Myocyte (in vitro differentiated cells): ENCODE measurements around the gene SLC2A4RG. TPM values are rescaled to one million over a fixed set of nuclear protein-coding genes. Genes with fewer than 3 reads are reported as not detected.
A peak's percentile ranks its signal among the peaks of the same experiment; 100 is the strongest.
"Not testable (repeated sequence)": the region's sequence is repeated elsewhere in the genome, so short reads cannot be mapped to it uniquely, and the experiment has no call there.

ENCODE experiments used
- DNase-seq: peaks from one replicate; pipeline ENCODE4 v3.0.0-alpha.2; 2012; ENCODE audit warnings: low read depth
- total RNA-seq: library from RNA; depleted of rRNA; stranded (reverse); fragments of >200 nt; gene quantifications from 2 replicates; pipeline ENCODE4 v1.2.3, GENCODE V29; 2014

SLC2A4RG gene
- total RNA-seq, 1 donor from 2014 or later = 96.8 TPM

DNA sequence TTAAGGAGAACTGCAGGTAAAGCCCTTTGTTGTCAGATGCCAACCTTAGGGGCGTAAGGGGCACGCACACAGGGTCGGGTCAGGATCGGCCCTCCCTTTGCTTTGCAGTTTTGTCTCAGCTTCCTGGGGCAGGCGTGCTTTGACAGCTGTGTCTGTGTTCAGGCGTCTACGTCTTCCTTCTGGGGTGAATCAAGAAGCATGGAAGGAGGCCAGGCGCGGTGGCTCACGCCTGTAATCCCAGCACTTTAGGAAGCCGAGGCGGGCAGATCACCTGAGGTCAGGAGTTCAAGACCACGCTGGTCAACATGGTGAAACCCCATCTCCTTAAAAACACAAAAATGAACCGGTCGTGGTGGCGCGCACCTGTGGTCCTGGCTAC lies 30.4 kb upstream of the SLC2A4RG start:
- no peak for DNase-seq

DNA sequence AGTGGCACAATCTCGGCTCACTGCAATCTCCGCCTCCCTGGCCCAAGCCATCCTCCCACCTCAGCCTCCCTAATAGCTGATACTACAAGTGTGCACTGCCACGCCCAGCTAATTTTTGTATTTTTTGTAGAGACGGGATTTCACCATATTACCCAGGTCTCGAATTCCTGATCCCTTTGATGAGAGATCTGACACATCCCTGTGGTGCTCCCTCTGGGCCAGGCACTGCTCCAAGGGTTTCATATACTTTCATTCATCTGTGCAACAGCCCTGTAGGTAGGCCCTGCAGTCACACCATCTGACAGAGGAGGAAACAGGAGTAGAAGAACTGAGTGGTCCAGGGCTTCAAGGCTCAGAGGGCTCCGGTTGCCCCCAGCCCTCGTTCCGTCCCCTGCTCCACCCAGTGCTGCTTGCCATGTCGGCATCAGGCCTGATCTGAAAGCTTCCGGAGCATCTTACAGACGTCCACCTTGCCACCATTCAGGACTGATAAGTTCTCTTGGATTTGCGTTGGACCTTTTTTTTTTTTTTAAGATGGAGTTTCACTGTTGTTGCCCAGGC lies 28.4 kb upstream of the SLC2A4RG start:
- DNase-seq = no peak

DNA sequence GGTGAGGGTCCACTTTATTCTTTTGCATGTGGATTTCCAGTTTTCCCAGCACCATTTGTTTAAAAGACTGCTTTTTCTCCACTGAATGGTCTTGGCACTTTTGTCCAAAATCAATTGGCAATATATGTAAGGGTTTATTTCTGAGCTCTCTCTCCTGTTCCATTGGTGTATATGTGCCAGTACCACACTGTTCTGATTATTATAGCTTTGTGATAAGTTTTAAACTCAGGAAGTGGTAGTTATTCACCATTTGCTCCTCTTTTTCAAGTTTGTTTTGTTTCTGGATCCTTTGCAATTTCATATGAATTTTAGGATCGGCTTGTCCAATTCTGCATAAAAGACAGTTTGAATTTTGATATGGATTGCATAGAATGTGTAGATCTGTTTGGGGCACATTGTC lies 27.4 kb upstream of the SLC2A4RG start:
- DNase-seq = no peak

DNA sequence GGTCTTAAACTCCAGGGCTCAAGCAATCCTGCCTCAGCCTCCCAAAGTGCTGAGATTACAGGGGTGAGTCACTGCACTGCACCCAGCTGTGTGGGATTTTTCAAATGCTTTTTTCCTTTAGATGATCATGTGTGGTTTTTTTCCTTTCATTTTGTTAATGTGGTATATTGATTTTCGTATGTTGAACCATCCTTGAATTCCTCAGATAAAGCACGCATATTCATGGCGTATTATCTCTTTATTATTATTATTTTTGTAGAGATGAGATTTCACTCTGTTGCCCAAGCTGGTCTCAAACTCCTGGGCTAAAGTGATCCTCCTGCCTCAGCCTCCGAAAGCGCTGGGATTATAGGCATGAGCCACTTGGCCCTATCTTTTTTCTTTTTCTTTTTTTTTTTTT lies 24.7 kb upstream of the SLC2A4RG start:
- DNase-seq = no peak

DNA sequence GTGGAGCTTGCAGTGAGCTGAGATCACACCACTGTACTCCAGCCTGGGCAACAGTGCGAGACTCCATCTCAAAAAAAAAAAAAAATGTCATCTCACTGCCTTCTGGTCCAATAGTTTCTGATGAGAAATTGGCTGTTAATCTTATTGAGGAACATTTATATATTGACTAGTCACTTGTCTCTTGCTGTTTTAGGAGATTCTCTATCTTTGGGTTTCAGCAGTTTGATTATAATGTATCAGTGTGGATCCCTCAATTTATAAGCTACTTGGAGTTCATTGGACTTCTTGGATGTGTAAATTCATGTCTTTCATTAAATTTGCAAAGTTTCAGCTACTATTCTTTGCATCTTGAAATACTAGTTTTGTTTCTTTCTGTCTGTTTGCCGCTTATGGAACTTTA lies 20.6 kb upstream of the SLC2A4RG start:
- DNase-seq = no peak

DNA sequence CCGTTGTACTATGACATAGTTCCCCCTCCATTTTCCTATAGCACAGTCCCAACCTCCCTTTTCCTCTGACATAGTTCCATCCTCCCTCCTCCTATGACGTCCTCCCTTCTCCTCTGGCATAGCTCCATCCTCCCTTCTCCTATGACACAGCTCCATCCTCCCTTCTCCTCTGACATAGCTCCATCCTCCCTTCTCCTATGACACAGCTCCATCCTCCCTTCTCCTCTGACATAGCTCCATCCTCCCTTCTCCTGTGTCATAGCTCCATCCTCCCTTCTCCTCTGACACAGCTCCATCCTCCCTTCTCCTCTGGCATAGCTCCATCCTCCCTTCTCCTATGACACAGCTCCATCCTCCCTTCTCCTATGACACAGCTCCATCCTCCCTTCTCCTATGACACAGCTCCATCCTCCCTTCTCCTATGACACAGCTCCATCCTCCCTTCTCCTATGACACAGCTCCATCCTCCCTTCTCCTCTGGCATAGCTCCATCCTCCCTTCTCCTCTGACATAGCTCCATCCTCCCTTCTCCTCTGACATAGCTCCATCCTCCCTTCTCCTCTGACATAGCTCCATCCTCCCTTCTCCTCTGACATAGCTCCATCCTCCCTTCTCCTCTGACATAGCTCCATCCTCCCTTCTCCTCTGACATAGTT lies 16.5 kb upstream of the SLC2A4RG start:
- not testable (repeated sequence) for DNase-seq

DNA sequence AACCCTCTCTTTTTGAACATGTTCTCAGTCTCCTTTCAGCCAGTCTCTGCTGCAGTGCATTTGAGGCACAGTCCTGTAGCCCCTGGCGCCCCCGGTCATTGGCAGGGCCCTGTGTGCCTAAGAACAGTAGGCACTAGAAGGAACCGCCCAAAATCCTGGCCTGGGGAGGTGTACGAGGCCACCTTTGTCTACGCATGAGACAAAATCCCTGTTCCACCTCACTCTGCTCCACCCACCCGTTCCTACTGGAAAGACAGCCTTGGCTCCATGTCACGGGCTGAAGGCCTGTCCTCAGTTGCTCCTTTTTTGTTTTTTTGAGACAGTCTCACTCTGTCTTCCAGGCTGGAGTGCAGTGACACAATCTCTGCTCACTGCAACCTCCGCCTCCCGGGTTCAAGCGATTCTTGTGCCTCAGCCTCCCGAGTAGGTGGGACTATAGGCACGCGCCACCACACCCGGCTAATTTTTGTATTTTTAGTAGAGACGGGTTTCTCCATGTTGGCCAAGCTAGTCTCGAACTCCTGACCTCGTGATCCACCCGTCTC lies 9.3 kb upstream of the SLC2A4RG start:
- DNase-seq = not testable (repeated sequence)

DNA sequence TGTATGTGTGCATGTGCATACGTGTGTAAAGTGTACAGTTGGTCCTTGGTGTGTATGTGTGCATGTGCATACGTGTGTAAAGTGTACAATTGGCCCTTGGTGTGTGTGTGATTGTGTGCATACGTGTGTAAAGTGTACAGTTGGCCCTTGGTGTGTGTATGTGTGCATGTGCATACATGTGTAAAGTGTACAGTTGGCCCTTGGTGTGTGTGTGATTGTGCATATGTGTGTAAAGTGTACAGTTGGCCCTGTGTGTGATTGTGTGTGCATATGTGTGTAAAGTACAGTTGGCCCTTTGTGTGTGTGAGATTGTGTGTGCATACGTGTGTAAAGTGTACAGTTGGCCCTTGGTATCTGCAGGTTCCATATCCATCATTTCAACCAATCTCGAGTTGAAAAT lies 8.2 kb upstream of the SLC2A4RG start:
- no peak for DNase-seq

DNA sequence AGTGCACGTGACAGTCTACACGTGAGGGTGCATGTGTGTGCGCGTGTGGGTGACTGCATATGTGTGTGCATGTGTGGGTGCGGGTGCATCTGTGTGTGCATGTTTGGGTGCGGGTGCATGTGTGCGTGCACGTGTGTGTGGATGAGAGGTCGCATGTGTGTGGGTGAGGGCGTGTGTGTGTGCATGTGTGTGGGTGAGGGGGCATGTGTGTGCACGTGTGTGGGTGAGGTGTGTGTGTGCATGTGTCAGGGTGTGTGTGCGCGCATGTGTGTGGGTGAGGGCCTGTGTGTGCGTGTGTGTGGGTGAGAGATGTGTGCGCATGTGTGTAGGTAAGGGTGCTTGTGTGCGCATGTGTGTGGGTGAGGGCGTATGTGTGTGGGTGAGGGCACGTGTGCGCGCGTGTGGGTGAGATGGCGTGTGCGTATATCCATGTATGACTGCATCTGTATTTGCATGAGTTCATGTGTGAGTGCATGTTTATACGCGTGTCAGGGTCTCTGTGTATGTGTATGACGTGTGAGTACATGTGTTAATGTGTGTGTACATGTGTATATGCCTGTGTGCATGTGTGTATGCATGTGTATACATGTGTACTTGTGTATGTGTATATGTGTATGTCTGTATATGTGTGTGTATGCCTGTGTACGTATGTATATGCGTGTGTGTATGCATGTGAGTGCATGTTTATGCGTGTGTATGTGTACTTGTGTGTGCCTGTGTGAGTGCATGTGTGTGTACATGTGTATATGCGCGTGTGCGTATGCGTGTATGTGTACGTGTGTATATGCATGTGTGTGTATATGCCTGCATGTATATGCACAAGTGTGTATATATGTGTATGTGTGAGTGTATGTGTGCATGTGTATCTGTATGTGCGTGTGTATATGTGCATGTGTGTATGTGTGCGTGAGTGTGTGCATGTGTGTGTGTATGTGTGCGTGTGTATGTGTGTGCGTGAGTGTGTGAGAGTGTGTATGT lies 7.2 kb upstream of the SLC2A4RG start:
- no peak for DNase-seq

DNA sequence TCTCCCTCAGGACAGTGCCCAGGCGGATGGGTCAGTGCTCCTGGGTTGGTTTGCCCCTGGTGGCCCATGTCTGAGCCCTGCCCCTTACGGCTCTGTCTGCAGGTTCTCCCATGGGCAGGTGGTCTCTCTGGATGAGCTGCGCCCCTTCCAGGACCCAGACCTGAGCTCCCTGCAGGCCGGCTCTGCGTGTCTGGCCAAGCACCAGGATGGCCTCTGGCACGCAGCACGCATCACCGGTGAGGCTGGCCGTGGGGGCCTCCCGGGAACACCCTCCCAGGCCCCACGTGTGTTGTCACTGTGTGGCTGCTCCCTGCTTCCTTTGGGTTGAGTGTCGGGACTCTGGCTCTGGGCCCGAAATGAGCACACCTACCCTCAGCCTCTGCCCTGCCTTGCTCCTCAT lies 6.5 kb upstream of the SLC2A4RG start:
- DNase-seq = no peak

DNA sequence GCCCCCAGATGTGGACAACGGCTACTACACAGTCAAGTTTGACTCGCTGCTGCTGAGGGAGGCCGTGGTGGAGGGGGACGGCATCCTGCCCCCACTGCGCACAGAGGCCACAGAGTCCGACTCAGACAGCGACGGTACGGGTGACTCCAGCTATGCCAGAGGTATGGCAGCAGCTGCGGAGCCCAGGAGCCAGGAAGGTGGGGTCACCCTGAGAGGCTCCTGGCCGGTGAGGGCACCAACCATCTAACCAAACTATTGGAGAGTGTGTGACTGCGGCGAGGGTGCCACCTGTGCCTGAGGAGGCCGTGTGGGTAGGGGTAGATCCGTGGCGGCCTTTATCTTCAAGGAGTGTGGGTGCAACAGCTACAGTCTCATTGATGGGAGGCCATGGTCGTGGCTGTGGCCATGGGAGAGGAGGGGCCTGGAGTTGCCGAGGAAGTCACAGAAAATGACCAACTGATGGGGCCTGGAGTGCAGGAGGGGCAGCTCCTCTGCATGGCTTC lies 5.9 kb upstream of the SLC2A4RG start:
- DNase-seq = no peak

DNA sequence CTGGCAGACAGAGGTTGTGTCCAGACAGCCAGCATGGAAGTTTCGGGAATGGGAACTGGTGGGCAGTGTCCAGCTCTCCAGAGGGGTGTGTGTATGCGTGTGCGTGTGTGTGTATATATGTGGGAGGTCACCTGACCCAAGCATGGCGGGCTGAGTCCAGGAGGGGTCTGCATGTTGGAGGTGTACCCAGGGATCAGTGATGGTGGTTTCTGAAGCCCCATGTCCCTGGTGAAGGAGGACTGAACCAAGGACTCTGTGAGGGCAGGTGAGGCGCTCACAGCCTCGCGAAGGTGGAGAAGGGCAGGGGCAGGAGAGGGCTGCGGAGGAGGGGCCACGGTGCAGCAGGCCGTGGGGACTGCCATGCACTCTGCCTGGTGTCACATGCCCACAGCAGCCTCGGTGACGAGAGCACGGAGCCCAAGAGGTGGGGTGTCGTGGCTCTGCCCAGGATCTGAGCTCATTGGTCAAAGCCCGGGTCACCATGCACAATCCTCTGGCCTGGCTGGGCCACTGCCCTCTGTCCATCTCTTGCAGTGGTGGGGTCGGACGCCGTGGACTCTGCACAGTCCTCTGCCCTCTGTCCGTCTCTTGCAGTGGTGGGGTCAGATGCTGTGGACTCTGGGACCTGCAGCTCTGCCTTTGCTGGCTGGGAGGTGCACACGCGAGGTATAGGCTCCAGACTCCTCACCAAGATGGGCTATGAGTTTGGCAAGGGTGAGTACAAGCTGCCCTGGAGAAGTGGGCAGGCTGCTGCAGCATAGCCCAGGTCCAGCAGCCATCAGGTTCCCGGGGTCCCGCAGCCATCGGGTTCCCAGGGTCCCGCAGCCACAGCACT lies 5.2 kb upstream of the SLC2A4RG start:
- no peak for DNase-seq

DNA sequence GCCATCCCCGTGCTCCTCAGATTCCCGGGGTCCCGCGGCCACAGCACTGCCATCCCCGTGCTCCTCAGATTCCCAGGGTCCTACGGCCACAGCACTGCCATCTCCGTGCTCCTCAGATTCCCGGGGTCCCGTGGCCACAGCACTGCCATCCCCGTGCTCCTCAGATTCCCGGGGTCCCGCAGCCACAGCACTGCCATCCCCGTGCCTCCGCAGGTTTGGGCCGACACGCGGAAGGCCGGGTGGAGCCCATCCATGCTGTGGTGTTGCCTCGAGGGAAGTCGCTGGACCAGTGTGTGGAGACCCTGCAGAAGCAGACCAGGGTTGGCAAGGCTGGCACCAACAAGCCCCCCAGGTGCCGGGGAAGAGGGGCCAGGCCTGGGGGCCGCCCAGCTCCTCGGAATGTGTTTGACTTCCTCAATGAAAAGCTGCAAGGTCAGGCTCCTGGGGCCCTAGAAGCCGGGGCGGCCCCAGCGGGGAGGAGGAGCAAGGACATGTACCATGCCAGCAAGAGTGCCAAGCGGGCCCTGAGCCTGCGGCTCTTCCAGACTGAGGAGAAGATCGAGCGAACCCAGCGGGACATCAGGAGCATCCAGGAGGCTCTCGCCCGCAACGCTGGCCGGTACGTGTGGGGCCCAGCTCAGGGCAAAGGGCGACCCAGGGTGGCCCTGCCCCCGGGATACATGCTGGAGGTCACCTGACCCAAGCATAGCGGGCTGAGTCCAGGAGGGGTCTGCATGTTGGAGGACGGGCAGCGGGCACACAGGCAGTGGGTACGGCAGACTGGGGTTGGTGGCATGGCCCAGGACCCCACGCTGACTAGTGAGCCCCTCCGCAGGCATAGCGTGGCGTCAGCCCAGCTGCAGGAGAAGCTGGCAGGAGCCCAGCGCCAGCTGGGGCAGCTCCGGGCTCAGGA lies 4.4 kb upstream of the SLC2A4RG start:
- no peak for DNase-seq

DNA sequence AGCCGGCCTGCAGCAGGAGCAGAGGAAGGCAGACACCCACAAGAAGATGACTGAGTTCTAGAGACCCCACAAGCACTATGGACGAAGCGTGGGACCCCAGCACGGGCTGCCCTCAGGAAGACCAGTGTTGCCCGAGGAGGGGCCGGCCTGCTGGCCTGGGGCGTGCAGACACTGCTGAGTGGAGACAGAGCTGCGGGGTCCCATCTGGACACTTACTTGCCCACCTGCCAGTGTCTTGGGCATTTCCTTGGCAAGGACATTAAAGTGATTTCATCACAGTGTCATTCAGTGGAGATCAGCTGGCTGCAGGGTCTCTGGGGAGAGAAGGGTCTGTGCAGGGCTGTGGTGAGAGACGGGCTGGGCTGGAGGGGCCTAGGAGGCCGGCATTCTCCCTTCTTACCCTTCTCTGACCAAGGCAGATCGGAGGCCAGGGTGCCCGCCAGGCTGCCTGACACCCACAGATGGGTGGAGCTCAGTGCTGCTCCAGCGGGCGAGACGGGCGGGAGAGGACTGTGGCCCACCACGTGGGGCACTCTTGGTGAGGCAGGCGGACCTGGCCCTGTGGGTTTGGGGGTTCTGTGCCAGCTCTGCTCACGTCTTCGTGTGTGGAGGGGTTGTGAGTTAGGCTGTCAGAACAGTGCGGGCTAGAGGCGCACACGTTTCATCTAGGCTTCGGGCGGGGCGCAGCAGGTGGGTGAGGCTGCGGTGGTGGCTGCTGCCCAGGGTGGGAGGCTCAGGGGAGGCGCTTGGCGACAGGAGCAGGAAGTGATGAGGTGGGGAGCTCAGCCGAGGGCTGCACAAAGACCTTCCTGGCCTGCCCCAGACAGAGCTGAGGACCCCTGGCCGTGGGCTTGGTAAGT lies 3.5 kb upstream of the SLC2A4RG start, which contains the start of gene LIME1:
LIME1 (plus strand) TSS at position 806 of the 860 bp plus-strand sequence. CDS start 886 bp downstream, outside the sequence.
- DNase-seq = peak; percentile 13

DNA sequence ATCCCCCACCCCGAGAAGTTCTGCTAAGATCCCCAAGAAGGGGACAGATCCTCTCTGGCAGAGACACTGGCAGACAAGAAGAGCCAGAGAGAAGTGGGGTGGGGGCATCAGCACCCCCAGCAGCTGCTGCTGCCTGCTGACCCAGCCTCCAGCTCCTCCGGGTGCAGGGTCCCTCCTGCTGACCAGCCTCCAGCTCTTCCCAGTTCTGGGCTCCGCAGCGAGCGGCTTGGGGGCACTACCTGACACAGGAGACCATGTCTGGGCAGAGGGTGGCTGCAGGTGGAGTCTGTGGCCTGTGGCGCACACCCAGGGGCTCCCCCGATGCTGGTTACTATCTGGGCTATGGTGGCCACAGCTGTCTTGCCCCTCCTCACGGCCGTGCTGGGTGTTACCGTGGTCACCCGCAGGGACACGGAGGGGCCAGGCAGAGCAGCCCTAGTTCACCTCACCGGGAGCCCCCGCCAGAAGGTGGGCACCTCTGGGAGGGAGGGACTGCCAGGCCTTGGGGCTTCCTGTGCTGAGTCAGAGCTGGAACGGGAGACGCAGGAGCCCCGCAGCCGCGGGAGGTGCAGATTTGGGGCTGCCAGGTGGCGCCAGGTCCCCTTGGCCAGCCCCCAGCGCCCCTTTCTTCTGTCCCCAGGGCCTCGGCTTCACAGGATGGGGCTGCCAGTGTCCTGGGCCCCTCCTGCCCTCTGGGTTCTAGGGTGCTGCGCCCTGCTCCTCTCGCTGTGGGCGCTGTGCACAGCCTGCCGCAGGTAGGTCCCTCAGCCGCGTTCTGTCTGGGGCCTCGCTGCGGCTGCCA lies 2.5 kb upstream of the SLC2A4RG start:
- no peak for DNase-seq

DNA sequence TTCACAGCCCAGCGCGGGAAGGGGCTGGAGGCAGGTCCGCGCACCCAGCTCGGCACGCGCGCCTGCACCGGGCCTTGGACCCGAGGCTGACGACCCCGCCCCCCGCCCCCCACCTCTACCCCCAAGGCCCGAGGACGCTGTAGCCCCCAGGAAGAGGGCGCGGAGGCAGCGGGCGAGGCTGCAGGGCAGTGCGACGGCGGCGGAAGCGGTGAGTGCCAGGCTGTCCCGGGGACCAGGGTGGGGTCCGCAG lies 2.0 kb upstream of the SLC2A4RG start:
- no peak for DNase-seq

DNA sequence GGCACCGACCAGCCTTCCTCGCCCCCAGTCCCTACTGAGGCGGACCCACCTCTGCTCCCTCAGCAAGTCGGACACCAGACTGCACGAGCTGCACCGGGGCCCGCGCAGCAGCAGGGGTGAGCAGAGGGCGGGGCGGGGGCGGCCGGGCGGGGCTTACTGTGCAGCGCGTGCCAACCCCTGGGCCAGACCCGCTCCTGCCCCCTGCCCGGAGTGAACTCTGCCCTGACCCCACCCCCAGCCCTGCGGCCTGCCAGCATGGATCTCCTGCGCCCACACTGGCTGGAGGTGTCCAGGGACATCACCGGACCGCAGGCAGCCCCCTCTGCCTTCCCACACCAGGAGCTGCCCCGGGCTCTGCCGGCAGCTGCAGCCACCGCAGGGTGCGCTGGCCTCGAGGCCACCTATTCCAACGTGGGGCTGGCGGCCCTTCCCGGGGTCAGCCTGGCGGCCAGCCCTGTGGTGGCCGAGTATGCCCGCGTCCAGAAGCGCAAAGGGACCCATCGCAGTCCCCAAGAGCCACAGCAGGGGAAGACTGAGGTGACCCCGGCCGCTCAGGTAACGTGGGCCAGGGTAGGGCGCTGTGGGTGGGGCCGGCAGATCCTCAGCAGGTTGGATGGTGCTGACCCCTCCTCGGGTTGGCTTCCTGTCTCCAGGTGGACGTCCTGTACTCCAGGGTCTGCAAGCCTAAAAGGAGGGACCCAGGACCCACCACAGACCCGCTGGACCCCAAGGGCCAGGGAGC lies 1.5 kb upstream of the SLC2A4RG start:
- no peak for DNase-seq
